Calu3 (cell line): ENCODE results near the gene HAUS7. TPM values are rescaled to one million over a fixed set of nuclear protein-coding genes. Genes with fewer than 3 reads are reported as not detected.

Experiments used
- BruUV-seq: library from RNA; stranded (reverse); fragments of 400-500 nt; replicated peaks from 2 replicates; lab custom pipeline; 2021; lab: Mats Ljungman, UMichigan
- CTCF ChIA-PET: fragments of 300-600 bp; sonication (Branson Sonifier 250); formaldehyde crosslinking; loops from one replicate; lab custom pipeline; 2022; ENCODE audit warnings: antibody characterized with exemption; lab: Charles Lee
- DNase-seq: peaks from one replicate; pipeline ENCODE4 v3.0.0; 2022
- H3K27ac Mint-ChIP-seq: one replicate; pipeline ENCODE4 v1.8.0; 2022; ENCODE audit warnings: mixed read lengths; ENCODE audit not compliant: unreplicated experiment
- H3K27me3 Mint-ChIP-seq: one replicate; pipeline ENCODE4 v1.8.0; 2022; ENCODE audit warnings: mixed read lengths; ENCODE audit not compliant: unreplicated experiment
- H3K36me3 Mint-ChIP-seq: one replicate; pipeline ENCODE4 v1.8.0; 2022; ENCODE audit warnings: mild to moderate bottlenecking, moderate library complexity, mixed read lengths; ENCODE audit not compliant: insufficient read depth, unreplicated experiment
- H3K4me1 Mint-ChIP-seq: one replicate; pipeline ENCODE4 v1.8.0; 2022; ENCODE audit warnings: mild to moderate bottlenecking, low read depth, mixed read lengths; ENCODE audit not compliant: unreplicated experiment
- H3K4me3 Mint-ChIP-seq: one replicate; pipeline ENCODE4 v1.8.0; 2022; ENCODE audit warnings: mild to moderate bottlenecking, low read depth, moderate library complexity, mixed read lengths; ENCODE audit not compliant: unreplicated experiment
- H3K9me3 Mint-ChIP-seq: one replicate; pipeline ENCODE4 v1.8.0; 2022; ENCODE audit warnings: low read depth, mixed read lengths; ENCODE audit not compliant: unreplicated experiment
- CTCF ChIP-seq: fragments of 200-600 bp; IDR thresholded peaks from one replicate; pipeline ENCODE4 v1.8.0; 2022; ENCODE audit warnings: antibody characterized with exemption; ENCODE audit not compliant: unreplicated experiment
- intact Hi-C: fragments of 100-400 bp; cut with micrococcal nuclease; formaldehyde crosslinking; loops from one replicate; pipeline ENCODE4 v1.10.0; 2022; ENCODE audit not compliant: unreplicated experiment
- total RNA-seq: library from RNA; stranded (reverse); gene quantifications from 2 replicates; pipeline ENCODE4 v1.2.3, GENCODE V29; 2022

The HAUS7 gene
- total RNA-seq, 1 experiment from 2014 or later, result 38.6 TPM

GRCh38 chrX:153485396-153486080, 15.2 kb upstream of the HAUS7 start:
- no peaks in the 10 kb centered on the region for H3K9me3 Mint-ChIP-seq
- no peak overlapping the region for H3K27ac Mint-ChIP-seq
- no peaks in the 10 kb centered on the region for H3K36me3 Mint-ChIP-seq
- BruUV-seq, result no TSS peak
- no peaks in the 10 kb centered on the region for H3K4me1 Mint-ChIP-seq
- H3K27me3 Mint-ChIP-seq, result no peaks in the 10 kb centered on the region
- no peak for TF ChIP-seq CTCF
- no peak for DNase-seq
- CTCF ChIA-PET, result no interaction called here
- no peak overlapping the region for H3K4me3 Mint-ChIP-seq
- intact Hi-C loops, result no loop called here

GRCh38 chrX:153482376-153483015, 12.1 kb upstream of the HAUS7 start:
- Mint-ChIP-seq H3K4me1 (no peaks in the 10 kb centered on the region), H3K27me3 (peaks cover 23% of the 10 kb centered on the region), H3K9me3 (no peaks in the 10 kb centered on the region), H3K36me3 (no peaks in the 10 kb centered on the region), H3K4me3 (no peak overlapping the region), H3K27ac (no peak overlapping the region)
- TF ChIP-seq CTCF, result no peak
- BruUV-seq, result no TSS peak
- DNase-seq, result no peak
- intact Hi-C loops, result no loop called here
- CTCF ChIA-PET, result no interaction called here

- intact Hi-C loops, result no loop called here
- no peaks in the 10 kb centered on the region for H3K4me1 Mint-ChIP-seq
- no peak overlapping the region for H3K4me3 Mint-ChIP-seq
- H3K27me3 Mint-ChIP-seq, result peaks cover 38% of the 10 kb centered on the region
- BruUV-seq, result no TSS peak
- H3K27ac Mint-ChIP-seq, result no peak overlapping the region
- no peak for TF ChIP-seq CTCF
- CTCF ChIA-PET, result interaction anchor here (0.6 kb wide), 1 partner anchor 457 kb away, joined by 5 read pairs; no protein-coding TSS in a partner anchor
- no peaks in the 10 kb centered on the region for H3K9me3 Mint-ChIP-seq
- no peak for DNase-seq
- no peaks in the 10 kb centered on the region for H3K36me3 Mint-ChIP-seq
These were observed 10.7 kb upstream of the HAUS7 start for GRCh38 chrX:153481043-153481442.

- H3K27ac Mint-ChIP-seq, result no peak overlapping the region
- no peaks in the 10 kb centered on the region for H3K4me1 Mint-ChIP-seq
- no peak for DNase-seq
- no TSS peak for BruUV-seq
- H3K4me3 Mint-ChIP-seq, result no peak overlapping the region
- peaks cover 61% of the 10 kb centered on the region for H3K27me3 Mint-ChIP-seq
- intact Hi-C loops, result no loop called here
- H3K36me3 Mint-ChIP-seq, result no peaks in the 10 kb centered on the region
- no peak for TF ChIP-seq CTCF
- H3K9me3 Mint-ChIP-seq, result no peaks in the 10 kb centered on the region
- CTCF ChIA-PET, result no interaction called here
These were observed 8.4 kb upstream of the HAUS7 start for GRCh38 chrX:153478746-153479145.
